Fibroblast of the conjunctiva (primary cell): ENCODE data around the gene CFAP43.

Source experiments
- DNase-seq: peaks from one replicate; pipeline ENCODE4 v3.0.0-alpha.2; 2010; ENCODE audit warnings: low read depth

Gene CFAP43, protein sequence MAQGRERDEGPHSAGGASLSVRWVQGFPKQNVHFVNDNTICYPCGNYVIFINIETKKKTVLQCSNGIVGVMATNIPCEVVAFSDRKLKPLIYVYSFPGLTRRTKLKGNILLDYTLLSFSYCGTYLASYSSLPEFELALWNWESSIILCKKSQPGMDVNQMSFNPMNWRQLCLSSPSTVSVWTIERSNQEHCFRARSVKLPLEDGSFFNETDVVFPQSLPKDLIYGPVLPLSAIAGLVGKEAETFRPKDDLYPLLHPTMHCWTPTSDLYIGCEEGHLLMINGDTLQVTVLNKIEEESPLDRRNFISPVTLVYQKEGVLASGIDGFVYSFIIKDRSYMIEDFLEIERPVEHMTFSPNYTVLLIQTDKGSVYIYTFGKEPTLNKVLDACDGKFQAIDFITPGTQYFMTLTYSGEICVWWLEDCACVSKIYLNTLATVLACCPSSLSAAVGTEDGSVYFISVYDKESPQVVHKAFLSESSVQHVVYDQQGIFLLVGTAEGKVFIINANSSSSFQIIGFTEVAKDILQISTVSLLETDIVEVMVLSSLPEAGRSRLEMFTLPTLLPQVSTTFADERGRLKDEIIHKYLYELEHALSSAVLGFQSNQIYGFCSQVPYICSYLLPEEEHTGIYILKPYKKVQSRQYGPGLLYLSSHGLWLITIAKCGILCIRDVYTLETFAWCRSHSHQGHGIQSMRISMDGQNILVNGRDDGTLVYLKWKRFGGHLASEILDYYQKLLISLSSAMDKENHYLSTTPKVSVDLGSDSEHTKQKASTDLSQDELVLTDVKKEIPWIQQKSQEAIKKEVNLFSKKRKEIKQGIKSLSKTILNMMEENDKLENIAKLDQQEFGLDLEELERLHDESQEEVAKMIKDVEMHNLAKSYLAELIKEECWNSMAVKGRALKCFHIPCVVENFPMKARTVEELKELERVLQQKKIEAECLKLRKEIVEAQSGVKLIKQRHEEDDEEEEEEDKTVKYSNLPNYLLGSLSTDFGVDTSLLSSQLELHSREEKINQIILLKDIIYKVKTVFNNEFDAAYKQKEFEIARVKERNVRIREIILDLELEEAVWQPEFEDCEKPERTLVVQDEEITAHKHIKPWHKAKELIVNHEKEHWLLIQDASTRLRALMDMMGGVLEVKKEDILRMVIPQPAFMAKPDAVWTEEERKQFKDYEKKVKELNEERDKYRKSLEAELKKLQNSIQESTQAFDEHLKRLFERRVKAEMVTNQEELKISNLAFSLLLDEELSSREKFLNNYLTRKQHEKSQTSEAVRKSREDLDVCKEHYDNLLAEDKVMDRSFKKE (N-terminal part only)

DNA sequence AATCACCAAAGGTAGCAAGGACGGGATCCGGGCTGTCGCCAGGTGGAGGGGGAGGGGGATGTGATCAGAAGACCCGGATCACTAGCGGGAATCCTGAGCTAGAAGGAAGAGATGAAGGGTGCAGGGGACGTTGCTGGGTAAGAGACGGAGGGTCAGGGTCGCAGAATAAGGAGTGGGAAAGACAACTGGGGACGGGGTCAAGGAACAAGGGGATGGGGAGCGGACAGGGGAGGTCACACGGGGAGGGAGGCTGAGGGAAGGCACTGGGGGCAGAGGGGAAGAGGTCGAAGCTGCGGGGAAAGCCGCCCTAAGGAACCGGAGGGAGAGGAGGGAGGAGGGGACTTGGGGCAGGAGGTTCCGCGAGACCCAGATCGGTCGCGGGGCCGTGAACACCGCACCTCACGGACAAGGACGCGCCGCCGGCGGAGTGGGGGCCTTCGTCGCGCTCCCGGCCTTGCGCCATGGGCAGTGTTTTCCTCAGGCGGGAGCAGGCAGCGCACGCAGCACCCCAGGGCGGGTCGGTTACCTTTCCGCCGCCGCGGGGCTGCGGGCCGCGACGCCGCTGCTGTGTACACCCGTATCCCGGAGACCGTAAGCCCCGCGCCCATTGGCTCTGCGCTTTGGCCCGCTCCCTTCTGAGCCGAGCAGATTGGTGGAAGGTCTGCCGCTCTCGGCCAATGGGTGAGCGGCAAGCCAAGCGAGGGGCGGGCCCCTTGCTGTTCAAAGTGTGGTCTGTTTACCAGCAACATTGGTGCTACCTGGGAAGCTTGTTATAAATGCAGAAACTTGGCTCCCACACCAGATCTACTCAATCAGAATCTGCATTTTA lies at the start of gene CFAP43:
Gene CFAP43 (minus strand): TSS at position 581 of the 829 bp plus-strand sequence. CDS start 118 bp downstream, at position 463.
- DNase-seq = peak; percentile 92

DNA sequence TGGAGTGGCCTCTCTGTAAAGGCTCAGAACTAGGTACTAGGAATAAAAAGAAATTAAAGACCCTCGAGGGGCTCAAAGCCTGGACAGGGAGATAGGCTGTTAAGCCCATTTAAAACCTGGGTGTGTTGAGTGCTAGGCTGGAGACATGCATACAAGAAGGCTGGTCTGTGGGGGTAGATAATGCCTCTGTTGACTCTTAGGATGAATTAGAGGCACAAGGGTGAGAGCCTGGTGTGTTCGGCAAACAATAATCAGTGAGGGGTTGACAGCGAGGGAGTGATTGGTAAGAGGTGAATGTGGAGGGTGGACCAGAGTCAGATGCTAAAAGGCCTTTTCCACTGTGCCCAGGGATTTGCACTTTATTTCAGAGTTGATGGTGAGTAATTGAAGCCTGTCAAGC lies 49.5 kb upstream of the CFAP43 start:
- no peak for DNase-seq

DNA sequence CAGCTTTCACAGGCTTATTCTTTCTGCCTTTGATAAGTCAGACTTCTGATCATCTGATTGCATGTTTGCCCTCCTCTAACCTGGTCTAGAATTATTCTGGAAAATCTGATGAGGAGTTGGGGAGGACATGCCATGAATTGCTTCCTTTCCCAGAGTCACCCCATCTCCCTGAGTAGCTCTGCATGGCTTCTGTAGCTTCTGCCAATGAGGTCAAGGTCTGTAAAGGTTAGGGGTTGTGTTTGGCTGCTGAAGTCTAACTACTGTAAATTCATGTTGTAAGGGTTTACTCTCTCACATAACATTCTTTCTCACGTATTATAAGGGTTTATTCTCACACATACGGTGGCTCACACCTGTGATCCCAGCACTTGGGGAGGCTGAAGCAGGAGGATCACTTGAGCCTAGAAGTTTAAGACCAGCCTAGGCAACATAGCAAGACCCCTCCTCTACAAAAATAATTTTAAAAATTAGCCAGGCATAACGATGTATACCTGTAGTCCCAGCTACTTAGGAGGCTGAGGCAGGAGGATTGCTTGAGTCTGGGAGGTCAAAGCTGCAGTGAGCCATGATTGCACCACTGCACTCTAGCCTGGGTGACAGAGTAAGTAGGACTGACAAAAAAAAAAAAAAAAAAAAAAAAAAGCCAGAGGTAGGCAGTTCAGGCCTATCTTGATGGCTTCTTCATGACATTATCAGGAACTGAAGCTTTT lies 47.5 kb upstream of the CFAP43 start:
- DNase-seq = no peak

DNA sequence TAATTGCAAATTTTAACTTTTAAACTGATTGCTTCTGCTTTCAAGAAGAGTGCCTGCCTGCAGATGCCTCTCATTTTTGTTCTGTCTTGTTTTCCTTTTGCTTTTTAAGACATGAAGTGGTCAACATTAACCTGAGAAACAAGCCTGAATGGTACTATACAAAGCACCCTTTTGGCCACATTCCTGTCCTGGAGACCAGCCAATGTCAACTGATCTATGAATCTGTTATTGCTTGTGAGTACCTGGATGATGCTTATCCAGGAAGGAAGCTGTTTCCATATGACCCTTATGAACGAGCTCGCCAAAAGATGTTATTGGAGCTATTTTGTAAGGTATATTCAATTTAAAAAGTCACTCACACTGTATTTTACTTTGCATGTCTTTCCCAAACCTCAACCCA lies 45.6 kb upstream of the CFAP43 start:
- no peak for DNase-seq

DNA sequence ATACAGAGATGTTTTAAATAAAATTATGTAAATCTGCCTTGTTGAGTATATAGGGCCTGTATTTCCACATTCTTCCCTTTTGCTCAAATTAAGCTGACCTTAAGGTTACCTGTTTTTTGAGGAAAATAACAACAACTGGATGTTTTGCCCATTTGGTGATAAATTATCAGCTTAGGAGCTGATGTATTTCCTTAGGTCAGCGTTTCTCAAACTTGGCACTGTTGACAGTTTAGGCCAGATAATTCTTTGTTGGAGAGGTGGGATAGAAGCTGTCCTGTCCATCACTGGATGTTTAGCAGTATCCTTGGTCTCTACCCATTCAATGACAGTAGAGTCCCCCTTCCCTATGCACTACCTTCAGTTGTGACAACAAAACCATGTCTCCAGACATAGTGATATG lies 44.0 kb upstream of the CFAP43 start:
- DNase-seq = no peak

DNA sequence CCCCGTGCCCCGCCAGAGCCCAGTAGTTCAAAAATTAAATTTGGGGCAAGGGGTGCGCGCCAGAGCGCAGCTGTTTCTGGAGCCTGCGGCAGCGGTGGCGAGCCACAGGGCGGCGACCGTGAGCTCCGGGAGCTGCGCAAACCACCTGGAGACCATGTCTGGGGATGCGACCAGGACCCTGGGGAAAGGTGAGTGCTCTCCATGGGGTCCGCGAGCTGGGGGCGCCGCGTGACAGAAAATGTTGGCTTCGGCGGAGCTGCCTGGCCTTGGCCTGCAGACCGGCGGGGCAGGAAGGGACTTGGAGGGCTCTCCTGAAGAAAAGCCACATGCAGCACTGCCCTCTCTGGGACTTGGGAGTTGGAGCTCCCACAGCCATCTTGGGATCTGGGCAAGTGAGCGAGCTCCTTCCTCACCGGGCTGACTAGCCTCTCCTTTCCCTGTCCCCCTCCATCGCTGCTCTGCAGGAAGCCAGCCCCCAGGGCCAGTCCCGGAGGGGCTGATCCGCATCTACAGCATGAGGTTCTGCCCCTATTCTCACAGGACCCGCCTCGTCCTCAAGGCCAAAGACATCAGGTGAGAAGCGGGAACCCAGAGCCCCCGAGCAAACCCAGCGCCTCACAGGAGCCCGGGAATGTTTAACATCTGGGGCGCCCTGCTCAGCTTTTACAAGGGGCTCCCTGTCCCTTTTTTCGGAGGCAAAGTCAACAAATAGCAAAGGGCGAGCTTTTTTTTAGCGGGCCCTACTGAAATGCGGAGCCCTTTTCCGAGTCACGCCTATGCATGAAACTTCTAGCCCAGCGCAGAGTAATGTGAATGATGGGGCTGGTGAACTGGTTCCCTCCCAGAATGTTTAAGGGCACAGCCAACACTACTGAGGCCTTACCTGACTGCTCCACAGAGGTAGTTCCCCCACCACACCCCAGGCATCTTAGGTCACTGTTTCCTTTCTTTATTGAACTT lies 42.9 kb upstream of the CFAP43 start:
- DNase-seq = no peak

DNA sequence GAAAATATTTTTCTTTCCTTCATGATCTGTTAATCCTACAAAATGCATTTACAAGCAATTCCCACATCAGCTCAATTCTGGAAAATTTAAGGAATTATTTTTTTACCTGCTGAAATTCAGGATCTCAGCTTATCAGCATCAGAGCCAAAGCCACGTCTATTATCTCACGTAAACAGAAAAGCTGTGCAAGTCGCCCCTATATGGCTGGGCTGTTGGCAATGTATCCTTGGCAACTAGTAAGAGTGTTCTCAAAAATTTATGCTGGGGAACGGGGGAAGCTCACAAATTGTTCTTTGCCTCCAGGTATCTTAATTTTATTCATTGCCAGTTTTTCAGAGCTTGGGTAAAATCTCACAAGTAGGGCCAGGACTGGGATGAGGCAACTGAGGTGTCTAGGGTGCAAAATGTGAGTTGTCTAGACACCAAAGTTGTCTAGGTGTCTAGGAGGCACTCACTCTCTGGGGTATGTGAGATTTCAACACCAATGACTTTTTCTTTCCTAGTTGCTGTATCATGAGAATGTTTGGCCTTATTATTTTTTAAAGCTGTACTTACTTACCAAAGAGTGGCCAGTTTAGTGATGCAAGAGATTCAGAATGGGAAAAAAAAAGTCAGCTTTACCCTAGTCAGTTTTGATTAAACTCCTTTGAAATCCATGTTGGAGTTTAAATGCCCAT lies 41.9 kb upstream of the CFAP43 start:
- no peak for DNase-seq

DNA sequence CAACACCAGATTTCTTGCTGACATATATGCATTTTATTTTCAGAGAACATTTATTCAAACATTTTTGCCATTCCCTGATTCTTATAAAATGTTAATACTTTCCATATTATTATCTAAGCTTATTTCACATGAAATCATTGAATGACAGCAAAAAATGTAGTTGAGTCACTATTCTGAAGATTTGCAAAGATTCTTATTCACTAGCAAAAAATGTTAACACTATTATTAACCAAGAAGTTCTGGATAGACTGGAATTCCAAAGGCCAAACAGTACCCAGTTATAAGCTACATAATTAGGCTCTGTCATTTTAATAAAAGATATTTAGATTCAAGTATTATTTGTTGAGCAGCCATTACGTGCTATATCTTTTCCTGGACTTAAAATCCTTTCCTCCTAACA lies 41.1 kb upstream of the CFAP43 start:
- DNase-seq = no peak

DNA sequence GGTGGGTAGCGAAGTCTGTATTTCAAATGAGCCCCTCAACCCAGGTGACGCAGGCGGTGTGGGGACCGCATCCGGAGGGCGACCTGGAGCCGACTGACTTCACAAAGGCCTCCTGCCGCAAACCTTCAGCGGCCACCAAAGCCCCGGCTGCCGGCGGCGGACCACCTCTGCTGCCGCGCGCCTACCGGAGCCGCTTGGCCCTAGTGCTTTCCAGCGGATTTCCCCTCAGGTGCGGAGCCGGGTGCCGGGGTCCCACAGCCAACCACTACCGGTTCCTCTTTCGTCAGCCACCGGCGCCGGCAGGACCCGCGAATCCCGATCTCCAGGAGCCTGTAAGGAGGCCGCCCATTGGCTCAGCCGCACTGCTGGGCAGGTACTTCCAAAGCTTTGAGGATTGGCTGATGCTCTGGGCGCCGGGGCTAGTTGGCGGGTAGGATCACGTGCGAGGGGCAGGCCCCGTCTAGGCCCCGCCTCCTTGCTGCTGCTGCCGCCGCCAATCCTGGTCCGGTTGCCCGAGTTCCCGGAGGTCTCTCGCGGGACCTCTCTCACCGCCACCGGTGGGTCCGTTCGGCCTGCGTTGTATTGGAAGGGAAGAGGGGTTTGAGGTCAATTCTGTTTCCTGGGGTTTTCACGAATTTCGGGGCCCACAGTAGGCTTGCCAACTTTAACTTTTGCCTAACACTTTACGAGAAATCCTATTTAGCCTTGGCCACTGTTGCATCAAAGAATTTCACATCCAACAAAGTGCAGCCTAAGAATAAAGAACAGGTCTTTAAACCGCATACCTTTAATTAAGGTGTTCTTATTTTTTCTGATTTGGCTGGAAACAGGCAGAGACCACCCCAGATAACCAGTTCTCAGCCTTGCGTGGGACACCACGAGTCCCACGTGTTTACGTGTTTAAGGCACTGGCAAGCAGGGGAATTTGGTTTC lies 36.8 kb upstream of the CFAP43 start, which contains the start of gene GSTO2:
Gene GSTO2 (plus strand): TSS at position 472 of the 933 bp plus-strand sequence. CDS start 5,732 bp downstream, outside the sequence.
- DNase-seq = peak; percentile 98

DNA sequence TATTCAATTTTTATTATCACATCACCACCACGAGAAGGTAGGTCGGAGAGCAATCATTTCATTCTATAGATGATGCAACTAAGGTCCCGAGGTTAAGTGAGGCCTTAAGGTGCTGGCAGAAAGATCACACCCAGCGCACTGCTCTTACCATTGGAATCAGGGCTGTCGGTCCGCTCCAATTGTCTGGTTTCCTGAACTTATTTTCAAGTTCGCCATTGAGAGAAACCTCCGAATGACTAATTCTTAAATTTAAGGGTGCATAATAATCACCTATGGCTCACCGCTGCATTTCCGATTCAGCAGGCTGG lies 36.2 kb upstream of the CFAP43 start:
- no peak for DNase-seq

DNA sequence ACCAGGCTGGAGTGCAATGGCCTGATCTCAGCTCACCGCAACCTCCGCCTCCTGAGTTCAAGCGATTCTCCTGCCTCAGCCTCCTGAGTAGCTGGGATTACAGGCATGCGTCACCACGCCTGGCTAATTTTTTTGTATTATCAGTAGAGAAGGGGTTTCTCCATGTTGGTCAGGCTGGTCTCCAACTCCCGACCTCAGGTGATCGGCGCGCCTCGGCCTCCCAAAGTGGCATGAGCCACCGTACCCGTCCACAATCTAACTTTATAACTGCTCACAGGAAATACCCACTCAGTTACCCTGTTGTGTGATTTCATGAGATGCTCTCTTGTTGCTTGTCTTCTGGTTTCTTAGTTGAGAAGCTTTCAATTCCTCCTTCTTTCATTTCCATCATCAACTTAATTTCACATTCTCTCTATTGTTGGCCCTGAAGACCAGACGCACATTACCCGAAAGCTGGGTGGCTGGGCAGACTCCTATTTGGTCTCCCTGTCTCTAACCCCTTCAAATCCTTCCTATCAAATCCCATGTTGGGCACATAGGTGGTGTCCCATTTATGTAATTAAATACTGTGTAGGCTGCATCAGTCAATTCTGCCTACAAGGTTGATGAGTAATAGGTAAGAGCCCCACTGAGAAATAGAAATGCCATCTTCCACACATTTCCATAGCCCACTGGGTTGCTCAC lies 35.7 kb upstream of the CFAP43 start:
- no peak for DNase-seq

DNA sequence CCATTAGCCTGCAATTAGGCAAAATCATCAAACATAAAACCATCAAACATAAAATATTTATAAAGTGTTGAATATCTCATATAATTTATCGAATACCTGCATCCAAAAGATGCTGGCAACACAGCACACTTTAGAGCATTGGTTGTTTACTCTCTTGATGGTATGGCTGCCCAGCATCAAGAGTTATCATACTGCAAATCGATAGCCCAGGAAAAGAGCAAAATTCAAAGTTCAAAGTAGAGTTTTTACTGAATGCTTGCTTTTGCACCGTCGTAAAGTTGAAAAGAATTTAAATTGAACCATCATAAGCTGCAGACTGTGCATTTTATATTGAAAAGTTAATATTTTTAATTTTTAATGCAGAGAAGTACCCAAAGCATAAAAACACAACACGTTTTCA lies 32.6 kb upstream of the CFAP43 start:
- no peak for DNase-seq

DNA sequence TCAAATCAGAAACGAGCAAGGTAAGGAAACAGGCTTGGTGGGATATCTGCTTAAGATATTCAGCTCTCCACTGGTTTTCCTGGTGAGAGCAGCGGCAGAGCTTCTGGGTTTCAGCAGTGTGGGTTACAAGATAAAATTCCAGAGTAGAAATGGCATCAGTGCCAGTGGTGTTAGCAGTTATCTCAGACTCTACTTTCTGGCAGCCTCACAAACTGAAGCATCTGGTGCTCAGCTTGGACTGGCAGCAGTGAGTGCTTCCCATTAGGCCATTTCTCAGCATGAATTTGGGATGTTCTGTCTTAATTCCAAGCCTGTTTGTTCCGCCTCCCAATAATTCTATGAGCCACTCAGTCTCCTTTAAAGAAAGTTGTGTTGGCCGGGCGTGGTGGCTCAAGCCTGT lies 29.9 kb upstream of the CFAP43 start:
- DNase-seq = no peak

DNA sequence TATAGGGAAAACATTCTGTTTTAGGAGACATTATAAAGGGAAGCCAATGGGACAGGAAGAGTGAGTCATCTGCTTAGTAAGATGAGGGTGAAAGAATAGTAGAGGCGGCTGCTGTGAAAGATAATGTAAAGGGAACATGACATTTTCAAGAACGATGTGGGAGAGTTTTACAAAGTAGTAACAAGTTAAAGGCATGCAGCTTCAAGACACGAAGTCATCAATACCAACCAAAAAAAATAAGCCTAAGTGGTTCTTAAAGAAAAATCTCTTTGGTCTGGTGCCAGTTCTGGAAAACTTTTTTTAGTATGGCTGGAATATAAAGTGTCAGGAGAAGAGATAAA lies 28.6 kb upstream of the CFAP43 start:
- no peak for DNase-seq

DNA sequence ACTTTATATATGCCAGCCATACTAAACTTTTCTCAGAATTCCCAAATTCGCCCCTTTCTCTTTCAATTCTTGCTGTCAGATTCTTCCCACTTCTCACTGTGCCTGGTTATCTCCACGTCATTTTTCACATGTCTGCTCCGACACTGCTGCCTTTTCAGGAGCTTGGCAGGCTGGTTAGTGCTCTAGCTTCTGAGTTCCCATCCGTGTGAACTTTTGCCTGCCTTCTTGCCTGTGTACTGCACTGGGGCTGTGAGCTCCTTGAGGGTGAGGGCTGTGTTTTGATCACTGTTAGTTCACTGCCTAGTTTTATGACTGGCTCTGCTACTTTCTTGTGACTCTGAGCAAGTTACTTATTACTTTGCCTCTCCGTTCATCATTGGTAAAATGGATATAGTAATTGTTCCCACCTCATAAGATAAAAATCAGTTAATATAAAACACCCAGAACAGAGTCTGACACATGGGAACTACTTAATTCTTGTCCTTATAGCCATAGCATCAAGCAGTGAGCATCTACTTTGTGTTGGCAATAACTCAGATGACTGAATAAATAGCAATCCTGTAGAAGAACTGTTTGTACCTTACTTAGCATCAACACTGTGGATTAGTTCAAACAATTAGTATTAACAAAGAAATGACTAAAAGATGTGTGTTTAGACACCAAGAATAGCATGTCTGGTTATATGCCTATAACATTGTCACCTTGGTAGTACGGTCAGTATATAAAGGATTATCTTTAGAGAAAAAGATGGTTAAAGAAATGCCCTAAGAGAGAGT lies 28.0 kb upstream of the CFAP43 start:
- no peak for DNase-seq

DNA sequence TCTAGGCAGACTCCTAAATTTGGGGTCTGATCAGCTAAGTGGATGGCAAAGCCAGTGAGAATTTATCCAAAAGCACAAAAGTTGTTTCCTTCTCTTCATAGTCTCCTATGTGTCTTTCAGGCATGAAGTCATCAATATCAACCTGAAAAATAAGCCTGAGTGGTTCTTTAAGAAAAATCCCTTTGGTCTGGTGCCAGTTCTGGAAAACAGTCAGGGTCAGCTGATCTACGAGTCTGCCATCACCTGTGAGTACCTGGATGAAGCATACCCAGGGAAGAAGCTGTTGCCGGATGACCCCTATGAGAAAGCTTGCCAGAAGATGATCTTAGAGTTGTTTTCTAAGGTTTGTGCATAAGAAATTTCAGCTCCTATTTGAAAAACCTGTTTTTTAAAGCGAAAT lies 27.3 kb upstream of the CFAP43 start:
- no peak for DNase-seq

DNA sequence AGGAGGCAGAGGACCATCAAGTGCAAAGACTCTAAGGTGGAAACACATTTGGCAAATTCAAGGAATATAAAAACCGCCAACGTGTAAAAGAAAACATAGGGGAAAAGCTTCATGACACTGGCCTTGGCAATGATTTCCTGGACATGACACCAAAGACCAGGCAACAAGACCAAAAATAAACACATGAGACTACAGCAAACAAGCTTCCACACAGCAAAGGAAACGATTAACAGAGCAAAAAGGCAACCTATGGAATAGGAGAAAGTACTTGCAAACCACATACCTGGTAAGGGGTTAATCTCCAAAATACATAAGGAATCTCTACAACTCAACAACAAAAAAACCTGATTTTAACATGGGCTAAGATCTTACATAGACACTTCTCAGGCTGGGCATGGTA lies 26.0 kb upstream of the CFAP43 start:
- DNase-seq = no peak
